Measurements from ENCODE around the gene RTN3. TPM values are rescaled to one million over a fixed set of nuclear protein-coding genes. Genes with fewer than 3 reads are reported as not detected.

RTN3 gene
- total RNA-seq, 1 donor, result 108 TPM

- Histone ChIP-seq H4K20me1 (ENCODE audit: insufficient read depth, low read length) (peaks cover 3% of the 10 kb centered on the region), H3K79me2 (ENCODE audit: insufficient read depth, low read length) (peaks cover 77% of the 10 kb centered on the region)
These were observed 30.5 kb downstream of the RTN3 start for GRCh38 chr11:63711838-63712237.

GRCh38 chr11:63713766-63714165, 32.5 kb downstream of the RTN3 start:
- Histone ChIP-seq H3K9me3 (ENCODE audit: low read depth, low read length) (no peaks in the 10 kb centered on the region), H3K4me1 (ENCODE audit: insufficient read depth, low read length) (peaks cover 17% of the 10 kb centered on the region), H3K27ac (ENCODE audit: low read depth, low read length) (no peak overlapping the region), H2AFZ (ENCODE audit: low read length) (no peak overlapping the region), H3K36me3 (ENCODE audit: insufficient read depth, low read length) (no peaks in the 10 kb centered on the region), H3K27me3 (ENCODE audit: insufficient read depth, low read length) (no peaks in the 10 kb centered on the region), H3K4me2 (ENCODE audit: insufficient read depth, low read length) (no peak overlapping the region), H3K4me3 (ENCODE audit: insufficient read depth, low read length) (no peak overlapping the region), H4K20me1 (ENCODE audit: insufficient read depth, low read length) (peaks cover 6% of the 10 kb centered on the region), H3K79me2 (ENCODE audit: insufficient read depth, low read length) (peaks cover 62% of the 10 kb centered on the region)
- DNase-seq (ENCODE audit: insufficient read length, low spot score, missing footprints), result no peak
- TF ChIP-seq CTCF (IDR thresholded peaks at IDR 0.05; ENCODE audit: extremely low read depth, low read depth, low read length), result no peak

More at GRCh38 chr11:63711838-63712237, 30.5 kb downstream of the RTN3 start:
- Histone ChIP-seq H2AFZ (ENCODE audit: low read length) (no peak overlapping the region), H3K4me2 (ENCODE audit: insufficient read depth, low read length) (no peak overlapping the region), H3K27ac (ENCODE audit: low read depth, low read length) (no peak overlapping the region), H3K27me3 (ENCODE audit: insufficient read depth, low read length) (no peaks in the 10 kb centered on the region), H3K4me3 (ENCODE audit: insufficient read depth, low read length) (no peak overlapping the region), H3K9me3 (ENCODE audit: low read depth, low read length) (no peaks in the 10 kb centered on the region), H3K36me3 (ENCODE audit: insufficient read depth, low read length) (no peaks in the 10 kb centered on the region), H3K4me1 (ENCODE audit: insufficient read depth, low read length) (peaks cover 17% of the 10 kb centered on the region)
- DNase-seq (ENCODE audit: insufficient read length, low spot score, missing footprints), result no peak
- TF ChIP-seq CTCF (IDR thresholded peaks at IDR 0.05; ENCODE audit: extremely low read depth, low read depth, low read length), result no peak

- no peak overlapping the region for H3K27ac ChIP-seq (ENCODE audit: low read depth, low read length)
- H2AFZ ChIP-seq (ENCODE audit: low read length), result no peak overlapping the region
- TF ChIP-seq CTCF (IDR thresholded peaks at IDR 0.05; ENCODE audit: extremely low read depth, low read depth, low read length), result no peak
- H3K4me3 ChIP-seq (ENCODE audit: insufficient read depth, low read length), result no peak overlapping the region
- peaks cover 56% of the 10 kb centered on the region for H3K79me2 ChIP-seq (ENCODE audit: insufficient read depth, low read length)
- no peaks in the 10 kb centered on the region for H3K36me3 ChIP-seq (ENCODE audit: insufficient read depth, low read length)
- no peaks in the 10 kb centered on the region for H3K9me3 ChIP-seq (ENCODE audit: low read depth, low read length)
- H3K4me1 ChIP-seq (ENCODE audit: insufficient read depth, low read length), result peaks cover 7% of the 10 kb centered on the region
- no peaks in the 10 kb centered on the region for H3K27me3 ChIP-seq (ENCODE audit: insufficient read depth, low read length)
- no peak for DNase-seq (ENCODE audit: insufficient read length, low spot score, missing footprints)
- peaks cover 19% of the 10 kb centered on the region for H4K20me1 ChIP-seq (ENCODE audit: insufficient read depth, low read length)
- no peak overlapping the region for H3K4me2 ChIP-seq (ENCODE audit: insufficient read depth, low read length)
These were observed 34.7 kb downstream of the RTN3 start for GRCh38 chr11:63716046-63716445.

- Histone ChIP-seq H3K4me1 (ENCODE audit: insufficient read depth, low read length) (peaks cover 7% of the 10 kb centered on the region), H3K9me3 (ENCODE audit: low read depth, low read length) (no peaks in the 10 kb centered on the region), H3K79me2 (ENCODE audit: insufficient read depth, low read length) (peaks cover 52% of the 10 kb centered on the region), H3K4me3 (ENCODE audit: insufficient read depth, low read length) (no peak overlapping the region), H3K36me3 (ENCODE audit: insufficient read depth, low read length) (no peaks in the 10 kb centered on the region), H3K27ac (ENCODE audit: low read depth, low read length) (no peak overlapping the region), H4K20me1 (ENCODE audit: insufficient read depth, low read length) (peaks cover 28% of the 10 kb centered on the region), H2AFZ (ENCODE audit: low read length) (no peak overlapping the region), H3K4me2 (ENCODE audit: insufficient read depth, low read length) (no peak overlapping the region), H3K27me3 (ENCODE audit: insufficient read depth, low read length) (no peaks in the 10 kb centered on the region)
- no peak for DNase-seq (ENCODE audit: insufficient read length, low spot score, missing footprints)
- no peak for TF ChIP-seq CTCF (IDR thresholded peaks at IDR 0.05; ENCODE audit: extremely low read depth, low read depth, low read length)
These were observed 37.7 kb downstream of the RTN3 start for GRCh38 chr11:63719001-63719400.

All from osteoblast (primary cell).